Activated CD8-positive, alpha-beta memory T cell treated with anti-CD3 and anti-CD28 coated beads, Interleukin-2, amount 50 U/mL, for 4 hours (primary cell): ENCODE results near the gene HSPA12A.

Source experiments
- DNase-seq: peaks from one replicate; pipeline ENCODE4 v3.0.0-alpha.2; 2020

HSPA12A gene

DNA sequence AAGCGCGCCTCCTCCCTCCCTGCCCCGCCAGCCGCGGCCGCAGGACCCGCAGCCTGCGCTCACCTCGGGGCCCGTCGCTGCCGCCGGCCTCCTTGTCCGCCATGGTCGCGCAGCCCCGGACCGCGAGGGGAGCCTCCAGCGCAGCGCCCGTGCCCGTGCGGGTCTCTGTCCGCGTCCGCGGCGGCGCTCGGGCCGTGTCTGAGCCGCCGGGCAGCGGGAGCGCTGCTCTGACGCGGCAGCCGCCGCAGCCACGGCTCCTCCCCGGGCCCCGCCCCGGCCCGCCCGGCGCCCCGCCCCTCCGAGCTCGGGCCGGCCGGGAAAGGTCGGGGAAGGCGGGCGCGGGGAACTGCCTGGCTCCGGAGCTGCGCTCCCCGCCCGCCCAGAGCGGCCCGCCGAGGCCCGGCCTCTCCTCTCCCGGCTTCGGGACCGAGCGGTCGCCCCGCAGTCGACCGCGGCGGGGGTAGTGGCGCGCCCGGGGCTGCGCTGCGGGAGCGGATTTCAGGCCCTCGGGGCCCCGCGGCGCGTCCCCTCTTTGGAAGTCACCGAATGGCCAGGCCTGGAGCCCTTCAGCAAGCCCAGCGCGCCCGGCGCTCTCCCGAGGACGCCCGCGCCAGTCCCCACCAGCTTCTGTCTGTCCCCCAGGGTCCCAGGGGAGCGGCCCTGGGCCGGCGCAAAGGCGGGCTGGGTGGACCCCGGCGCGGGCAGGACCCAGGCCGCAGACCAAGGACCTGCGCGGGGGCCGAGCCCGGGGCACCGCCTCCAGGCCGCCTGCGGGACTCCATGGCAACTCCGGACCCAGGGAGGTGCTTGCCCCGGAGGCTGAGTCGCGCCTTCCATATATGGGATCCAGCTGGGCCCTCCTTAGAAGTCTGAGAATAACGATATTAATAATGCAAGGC lies at the start of gene HSPA12A:
Gene HSPA12A, minus strand, starts transcription at position 200 of the 899 bp plus-strand sequence. Its CDS starts 97 bp downstream, at position 103.
- DNase-seq = peak; percentile 54

DNA sequence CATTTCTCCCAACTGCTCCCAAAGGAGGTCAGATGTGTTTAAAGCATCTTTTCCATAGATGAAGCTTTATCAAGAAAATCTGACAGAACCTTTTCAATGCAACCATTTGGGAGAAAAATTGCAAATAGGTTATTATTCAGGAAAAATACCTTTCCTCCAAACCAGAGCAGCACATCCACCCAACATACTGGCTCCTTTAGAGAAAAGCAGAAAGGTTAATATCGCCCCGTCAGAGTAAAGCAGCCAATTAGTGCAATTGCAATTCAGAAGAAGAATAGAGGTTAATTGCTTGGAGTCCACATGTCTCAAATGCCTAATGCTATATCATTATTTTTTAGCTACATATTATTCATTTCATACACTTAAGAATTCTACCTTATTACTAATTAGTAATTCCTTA lies 48.9 kb upstream of the HSPA12A start:
- no peak for DNase-seq

DNA sequence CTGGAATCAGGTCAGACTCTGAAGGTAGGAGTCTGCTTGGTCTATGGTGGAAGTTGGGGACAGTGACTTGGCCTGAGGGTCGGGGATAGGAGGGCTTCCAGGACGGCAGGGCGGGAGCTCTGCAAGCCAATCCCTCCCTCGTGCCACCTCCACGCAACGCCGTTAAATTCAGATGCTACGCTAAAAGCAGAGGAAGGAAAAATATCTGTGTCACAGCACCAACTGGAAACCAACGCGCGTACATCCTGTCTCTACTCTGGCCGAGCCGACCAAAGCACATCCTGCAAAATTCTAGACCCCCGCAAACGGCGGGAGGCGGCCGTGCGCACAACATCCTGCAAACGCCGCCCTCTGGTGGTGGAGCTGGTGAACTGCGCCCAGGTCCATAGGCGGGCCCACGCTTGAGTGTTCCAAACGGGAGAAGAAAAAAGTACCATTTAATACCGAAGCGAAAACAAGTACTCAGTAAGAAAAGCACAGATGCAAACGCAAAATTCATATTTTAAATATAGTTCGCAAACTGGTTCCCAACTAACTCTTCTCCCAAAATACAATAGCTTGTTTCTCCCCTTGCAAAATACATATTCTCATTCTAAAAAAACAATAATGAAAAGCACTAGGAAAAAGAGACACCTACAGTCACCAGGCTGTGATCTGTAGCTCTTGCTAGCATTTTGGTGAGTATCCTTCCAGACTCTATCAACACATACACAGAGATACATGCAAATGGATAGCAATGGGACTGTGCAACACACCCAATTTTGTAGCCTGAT lies 45.7 kb upstream of the HSPA12A start:
- peak; percentile 73 for DNase-seq

DNA sequence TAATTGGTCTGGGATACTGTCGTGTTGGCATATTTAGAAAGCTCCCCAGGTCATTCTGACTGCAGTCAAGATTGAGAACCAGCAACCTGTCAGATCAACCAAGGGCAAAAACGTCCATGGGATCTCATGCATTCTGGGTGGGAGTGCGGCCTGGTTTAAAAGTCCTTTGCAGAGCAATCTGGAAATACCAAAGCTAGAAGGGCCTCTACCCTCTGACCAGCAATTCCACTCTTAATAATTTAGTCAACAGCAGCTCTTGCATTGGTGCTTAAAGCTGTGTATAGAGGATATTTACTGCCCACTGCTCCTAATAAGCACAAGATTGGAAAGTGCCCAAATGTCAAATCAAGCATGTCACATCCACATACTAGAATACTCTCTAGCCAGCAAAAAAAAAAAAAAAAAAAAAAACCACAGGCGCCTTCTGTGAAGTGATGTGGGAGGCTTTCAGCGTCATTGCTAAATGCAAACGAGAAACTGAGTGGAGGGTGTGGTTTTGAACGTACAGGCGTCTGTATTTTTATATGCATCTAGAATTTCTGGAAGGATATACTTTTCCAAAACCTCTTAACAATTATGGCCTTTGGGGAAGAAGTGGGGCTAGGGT lies 44.8 kb upstream of the HSPA12A start:
- DNase-seq = no peak

DNA sequence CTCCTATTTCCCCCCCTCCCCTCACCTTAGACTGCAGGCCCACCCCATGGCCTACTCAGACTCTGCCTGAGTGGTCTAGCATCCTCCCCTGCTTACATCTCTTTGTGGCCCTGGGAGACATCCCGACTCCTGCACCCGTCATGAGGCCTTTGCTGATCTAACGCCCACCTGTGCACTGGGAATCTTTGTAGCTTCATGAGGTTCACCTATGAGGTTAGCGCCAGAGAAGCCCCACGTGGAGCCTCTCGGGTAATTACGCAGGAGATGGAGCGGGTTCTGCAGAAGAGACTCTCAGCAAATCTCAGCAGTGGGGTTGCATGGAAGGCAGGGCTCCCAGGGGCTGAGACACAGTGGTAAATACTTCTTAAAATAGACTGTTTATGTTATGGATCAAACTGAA lies 43.5 kb upstream of the HSPA12A start:
- DNase-seq = no peak

GRCh38 chr10:116785282-116785681 lies 42.9 kb upstream of the HSPA12A start:
- DNase-seq = no peak

DNA sequence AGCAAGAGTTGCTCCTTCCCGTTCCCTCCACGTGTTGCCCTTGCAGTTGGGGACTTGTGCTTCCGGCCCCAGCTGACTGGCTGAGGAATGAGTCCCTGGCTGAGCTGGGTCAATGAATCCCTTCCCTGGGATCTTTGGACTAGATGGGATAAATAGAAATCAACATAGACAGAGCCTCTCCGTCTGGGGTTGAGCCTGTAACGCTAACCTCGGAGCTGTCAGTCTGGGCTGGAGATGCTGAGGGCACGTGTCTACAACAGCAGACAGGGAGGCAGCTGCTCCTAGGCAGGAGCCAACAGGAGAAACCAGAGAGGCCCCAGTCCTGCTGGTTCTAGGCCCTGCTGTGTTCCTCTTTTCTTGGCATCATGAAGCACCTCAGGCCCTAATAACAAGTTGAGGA lies 42.3 kb upstream of the HSPA12A start:
- DNase-seq = no peak

GRCh38 chr10:116784035-116784434 lies 41.7 kb upstream of the HSPA12A start:
- DNase-seq = no peak

DNA sequence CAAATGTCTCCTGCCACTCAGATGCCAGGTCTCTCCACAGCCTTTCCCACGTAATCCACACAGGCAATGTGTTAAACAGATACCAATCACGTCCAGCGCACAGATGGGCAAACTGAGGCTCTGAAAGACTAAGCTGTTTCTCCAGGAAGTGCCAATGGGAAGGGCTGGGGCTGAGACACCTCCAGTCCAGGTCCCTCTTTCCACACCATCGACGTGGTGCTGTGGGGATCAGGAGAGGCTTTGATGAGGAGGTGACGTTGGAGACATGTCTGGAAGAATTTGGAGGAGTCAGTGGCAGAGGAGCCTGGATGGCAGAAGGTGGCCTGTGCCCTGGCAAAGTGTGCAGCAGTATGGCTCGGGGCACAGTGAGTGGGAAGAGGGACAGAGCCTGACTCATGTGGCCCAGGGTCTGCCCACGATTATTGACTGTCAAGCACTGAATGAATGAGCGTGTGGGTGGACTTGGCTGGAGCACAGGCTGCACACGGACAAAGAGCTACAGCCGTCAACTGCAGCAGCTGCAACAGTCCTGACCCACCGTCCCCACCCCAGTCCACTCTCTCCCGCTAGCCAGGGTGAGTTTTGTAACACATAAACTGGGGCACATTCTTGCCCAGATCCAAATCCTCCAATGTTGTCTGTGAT lies 40.8 kb upstream of the HSPA12A start:
- DNase-seq = no peak

- DNase-seq = no peak
Observed at GRCh38 chr10:116781370-116781884, 39.1 kb upstream of the HSPA12A start.

DNA sequence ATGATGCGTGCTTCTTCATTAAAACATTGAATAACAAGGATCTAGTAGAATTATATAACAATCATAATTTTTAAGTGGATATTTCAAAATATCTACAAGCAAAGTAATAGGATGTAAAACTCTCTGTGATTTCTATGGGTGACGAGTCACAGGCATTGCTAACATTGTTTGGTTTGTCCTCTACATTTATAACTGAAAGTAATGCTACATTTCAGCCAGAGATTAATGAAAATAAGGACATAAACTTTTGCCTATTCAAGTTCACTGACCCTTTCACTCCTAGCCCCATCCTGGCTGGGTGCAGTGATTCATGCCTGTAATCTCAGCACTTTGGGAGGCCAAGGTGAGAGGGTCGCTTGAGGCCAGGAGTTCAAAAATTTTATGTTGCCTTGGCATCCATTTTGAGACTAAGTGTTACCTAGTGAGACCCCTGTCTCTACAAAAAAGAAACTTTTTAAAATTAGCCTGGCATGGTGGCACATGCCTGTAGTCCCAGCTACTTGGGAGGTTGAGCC lies 38.4 kb upstream of the HSPA12A start:
- no peak for DNase-seq

DNA sequence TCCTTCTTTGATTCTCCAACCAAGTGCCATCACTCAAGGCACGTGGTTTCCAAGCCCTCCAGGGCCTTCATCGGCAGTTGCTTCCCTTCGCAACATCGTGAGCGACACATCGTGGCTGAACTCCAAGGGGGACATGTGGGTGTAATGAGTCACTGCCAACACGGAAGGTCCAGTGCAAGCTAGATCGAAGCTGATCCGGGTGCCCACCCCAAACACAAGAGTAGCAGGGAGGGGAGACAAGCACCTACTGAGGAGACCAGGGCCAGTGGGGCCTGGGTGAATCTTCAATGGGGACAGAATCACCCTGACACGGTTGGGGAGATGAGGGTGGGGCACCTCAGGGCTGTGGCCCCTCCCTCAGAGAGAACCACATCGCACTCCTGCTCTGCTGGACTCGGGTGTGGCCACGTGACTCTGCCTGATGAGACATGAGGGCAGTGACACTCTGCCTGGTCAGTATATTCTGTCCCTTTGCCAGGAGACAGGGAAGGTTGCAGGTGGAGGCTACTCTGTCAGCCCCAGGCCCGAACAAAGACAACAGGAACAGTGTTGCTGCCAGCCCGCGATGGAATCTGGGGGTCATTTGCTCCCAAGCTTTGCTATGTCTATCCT lies 36.8 kb upstream of the HSPA12A start:
- no peak for DNase-seq

- no peak for DNase-seq
Observed at GRCh38 chr10:116777006-116777405, 34.6 kb upstream of the HSPA12A start.

DNA sequence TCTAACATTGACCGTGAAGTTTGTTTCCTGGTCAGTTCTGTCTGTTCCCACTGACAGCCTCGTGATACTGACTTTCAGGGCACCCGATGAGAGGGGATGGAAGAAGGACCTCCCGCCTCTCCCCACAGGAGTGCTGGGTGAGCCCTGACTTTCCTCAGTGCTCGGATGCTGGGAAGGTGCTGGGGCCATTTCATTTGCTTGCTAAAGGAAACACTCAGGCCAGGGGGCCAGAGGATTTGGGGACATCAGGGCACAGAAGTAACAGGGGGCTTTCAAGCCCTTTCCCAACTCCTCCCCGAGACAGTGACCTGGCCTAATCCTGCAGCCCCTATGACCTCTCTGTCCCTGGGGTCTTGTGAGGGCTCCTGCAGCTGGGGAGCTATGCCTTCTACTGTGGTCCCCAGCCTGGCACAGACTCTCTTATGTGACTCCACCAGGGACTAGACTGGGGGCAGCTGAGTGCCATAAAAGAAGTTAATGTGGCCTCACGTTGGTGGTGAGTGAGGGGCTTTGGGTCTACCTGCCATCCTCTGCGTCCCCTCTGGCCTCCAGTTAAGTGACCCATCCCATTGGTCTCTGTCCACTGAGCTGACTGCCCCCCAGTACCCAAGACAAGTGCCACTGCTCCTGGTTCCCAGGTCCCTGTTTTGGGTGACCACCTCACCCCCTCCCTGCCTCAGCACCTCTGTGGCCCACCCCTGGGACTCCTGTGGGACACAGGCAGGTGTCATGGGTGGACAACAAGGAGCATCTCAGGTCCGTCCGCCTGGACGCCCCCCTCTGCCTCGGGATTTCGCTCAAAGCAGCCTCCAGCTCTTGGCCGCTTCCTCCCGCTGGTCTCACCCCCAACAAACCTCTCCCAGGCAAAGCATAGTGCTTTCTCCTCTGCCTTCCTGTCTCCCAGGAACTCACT lies 33.4 kb upstream of the HSPA12A start:
- DNase-seq = no peak

GRCh38 chr10:116774728-116775151 lies 32.4 kb upstream of the HSPA12A start:
- DNase-seq = no peak

- DNase-seq = no peak
Observed at GRCh38 chr10:116772909-116773705, 30.7 kb upstream of the HSPA12A start.

- no peak for DNase-seq
Observed at GRCh38 chr10:116771959-116772585, 29.7 kb upstream of the HSPA12A start.

DNA sequence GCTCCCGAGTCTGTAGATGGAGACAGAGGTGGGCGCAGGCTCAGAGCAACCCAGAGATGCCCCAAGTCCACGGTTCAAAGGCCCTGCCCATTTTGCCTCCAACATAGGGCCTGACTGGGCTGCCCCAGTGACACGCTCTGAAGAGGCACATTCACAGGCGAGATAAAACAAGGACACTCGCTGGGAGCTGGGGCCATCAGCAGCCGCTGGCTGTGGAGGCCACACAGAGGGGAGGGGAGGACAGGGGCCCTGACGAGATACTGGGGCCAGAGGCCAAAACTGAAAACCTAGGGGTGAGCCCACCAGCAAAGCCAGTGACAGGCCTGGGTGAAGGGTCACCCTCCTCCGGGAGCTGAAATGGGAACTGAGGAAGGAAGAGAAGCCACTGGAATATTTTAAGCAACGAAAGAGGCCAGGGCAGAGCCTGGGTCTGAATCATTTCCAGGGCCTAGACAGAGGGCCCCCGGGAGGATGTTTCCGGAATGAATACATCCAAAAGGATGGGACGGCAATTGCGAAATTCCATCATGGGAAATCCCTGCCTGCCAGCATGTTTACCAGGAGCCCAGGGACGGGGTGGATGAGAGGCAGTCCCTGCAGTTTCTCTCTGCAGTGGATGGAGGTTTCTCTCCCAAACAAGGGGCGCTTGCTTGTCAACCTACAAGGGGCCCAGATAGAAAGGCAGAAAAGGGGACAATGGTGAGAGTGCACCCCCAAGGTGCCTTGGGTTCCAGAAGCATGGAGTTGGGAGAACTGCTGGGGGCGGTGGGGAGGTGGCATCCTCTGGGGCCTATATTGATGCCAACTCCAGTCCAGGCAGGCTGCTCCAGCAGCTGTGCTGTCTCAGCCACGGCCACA lies 29.0 kb upstream of the HSPA12A start:
- DNase-seq = no peak

DNA sequence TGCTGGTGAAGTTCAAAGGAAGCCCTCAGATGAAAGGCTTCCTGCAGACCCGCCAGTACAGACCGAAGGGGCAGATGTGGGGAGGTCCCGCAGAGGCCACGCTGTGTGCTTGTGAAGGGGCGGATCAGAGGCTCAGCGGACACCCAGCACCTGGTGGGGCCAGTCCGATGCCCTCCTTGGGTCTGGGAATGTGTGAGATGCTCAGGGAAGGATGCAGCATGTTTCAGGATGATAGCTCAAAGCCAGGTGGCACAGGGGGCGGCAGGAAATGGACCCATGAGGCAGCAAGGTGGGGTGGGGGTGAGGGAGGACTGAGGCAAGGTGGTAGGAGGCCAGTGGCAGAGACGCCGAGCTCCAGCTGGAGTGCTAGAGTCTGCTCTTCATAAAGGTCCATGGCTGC lies 27.9 kb upstream of the HSPA12A start:
- DNase-seq = no peak
